Ramos (cell line): Measurements from ENCODE around the gene CCDC87.
"Not testable (repeated sequence)": the region's sequence is repeated elsewhere in the genome, so short reads cannot be mapped to it uniquely, and the experiment has no call there.

Source experiments
- in situ Hi-C: fragments of 300-500 bp; cut with MboI; formaldehyde crosslinking; loops from one replicate; pipeline ENCODE4 v1.14.3; 2022; ENCODE audit warnings: low sequenced_read_pairs; ENCODE audit not compliant: unreplicated experiment

Gene CCDC87

DNA sequence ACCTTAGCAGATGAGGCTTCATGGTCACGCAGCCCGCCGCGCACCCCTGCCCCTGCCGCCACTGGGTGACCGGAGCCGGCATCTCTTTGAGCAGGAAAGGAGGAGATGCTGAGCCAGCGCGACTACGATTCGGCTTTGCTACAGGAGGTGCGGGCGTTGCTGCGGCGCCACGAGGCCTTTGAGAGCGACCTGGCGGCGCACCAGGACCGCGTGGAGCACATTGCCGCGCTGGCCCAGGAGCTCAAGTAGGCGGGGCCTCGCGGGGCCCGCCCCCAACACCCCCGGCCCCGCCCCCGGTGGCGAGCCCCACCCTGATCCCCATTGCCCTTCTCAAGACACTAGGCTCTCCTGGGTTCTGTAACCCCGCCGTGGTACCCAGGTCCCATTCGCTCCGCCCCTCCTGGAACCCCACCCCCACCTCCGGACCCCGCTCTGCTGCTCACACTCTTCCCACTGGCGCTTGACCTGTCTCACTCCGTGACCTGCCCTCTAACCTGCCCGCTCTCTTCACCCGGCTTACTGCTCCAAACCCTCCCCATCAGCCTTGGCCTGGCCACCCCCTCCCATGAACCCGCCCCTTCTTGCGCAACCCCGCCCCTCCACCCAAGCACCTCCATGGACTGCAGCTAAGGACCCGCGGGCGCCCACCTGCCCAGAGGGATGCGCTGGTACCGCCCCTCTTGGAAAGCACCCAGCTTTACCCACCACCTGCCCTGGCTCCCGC is 33.6 kb downstream of the CCDC87 start:
- in situ Hi-C loops, result no loop called here

DNA sequence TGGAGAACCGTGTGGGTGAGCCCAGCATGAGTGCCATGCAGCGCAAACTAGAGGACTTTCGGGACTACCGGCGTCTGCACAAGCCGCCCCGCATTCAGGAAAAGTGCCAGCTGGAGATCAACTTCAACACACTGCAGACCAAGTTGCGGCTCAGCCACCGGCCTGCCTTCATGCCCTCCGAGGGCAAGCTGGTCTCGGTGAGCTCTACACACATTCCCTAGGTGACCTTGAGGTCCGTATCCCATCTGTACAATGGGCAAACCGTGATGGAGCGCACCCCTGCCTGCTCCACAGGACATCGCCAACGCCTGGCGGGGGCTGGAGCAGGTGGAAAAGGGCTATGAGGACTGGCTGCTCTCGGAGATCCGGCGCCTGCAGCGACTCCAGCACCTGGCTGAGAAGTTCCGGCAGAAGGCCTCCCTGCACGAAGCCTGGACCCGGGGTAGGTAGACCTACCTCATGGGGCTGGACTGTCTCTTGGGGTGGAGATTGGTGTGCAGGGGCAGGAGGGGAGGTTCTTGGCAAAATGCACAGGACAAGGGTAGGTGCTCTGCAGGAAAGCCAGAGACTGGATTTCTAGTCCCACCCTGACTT is 35.0 kb downstream of the CCDC87 start:
- in situ Hi-C loops, result no loop called here

DNA sequence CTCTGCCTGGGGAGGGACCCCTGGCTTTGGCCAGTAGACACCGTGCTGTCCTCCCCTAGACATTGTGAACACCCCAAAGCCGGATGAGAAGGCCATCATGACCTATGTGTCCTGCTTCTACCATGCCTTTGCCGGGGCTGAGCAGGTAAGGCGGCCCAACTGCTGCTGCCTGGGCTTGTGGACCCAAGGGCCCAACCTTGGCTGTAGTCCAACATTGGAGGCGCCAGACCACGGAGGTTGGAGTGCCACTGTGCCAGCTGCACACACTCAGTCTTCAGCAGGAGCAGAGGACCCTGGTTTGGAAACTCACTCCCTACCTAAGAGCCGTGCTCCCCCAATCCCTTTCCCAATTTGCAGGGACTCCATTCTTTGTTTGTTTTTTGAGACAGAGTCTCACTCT is 36.8 kb downstream of the CCDC87 start:
- in situ Hi-C loops, result no loop called here

GRCh38 chr11:66555416-66555815 is 37.4 kb downstream of the CCDC87 start:
- in situ Hi-C loops, result no loop called here

GRCh38 chr11:66554602-66555001 is 38.3 kb downstream of the CCDC87 start:
- in situ Hi-C loops, result no loop called here

GRCh38 chr11:66550887-66551286 is 42.0 kb downstream of the CCDC87 start:
- in situ Hi-C loops, result no loop called here

DNA sequence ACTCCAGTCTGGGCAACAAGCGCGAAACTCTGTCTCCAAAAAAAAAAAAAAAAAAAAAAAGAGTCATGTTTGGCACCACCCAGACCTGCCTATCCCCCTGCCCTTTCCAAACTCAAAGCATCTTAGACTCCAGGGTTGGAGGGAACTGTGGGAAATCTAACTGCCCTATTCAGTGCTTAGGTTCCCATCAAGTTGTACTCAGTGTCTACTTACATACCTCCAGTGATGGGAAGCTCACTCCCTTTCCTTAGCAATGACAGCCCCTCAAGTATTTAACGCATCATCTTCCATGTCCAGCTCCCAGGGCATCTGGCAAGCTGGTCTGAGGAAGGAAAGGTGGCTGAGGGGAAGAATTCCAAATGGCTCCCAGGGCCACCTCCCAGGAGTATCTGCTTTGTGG is 43.2 kb downstream of the CCDC87 start:
- in situ Hi-C loops, result no loop called here

DNA sequence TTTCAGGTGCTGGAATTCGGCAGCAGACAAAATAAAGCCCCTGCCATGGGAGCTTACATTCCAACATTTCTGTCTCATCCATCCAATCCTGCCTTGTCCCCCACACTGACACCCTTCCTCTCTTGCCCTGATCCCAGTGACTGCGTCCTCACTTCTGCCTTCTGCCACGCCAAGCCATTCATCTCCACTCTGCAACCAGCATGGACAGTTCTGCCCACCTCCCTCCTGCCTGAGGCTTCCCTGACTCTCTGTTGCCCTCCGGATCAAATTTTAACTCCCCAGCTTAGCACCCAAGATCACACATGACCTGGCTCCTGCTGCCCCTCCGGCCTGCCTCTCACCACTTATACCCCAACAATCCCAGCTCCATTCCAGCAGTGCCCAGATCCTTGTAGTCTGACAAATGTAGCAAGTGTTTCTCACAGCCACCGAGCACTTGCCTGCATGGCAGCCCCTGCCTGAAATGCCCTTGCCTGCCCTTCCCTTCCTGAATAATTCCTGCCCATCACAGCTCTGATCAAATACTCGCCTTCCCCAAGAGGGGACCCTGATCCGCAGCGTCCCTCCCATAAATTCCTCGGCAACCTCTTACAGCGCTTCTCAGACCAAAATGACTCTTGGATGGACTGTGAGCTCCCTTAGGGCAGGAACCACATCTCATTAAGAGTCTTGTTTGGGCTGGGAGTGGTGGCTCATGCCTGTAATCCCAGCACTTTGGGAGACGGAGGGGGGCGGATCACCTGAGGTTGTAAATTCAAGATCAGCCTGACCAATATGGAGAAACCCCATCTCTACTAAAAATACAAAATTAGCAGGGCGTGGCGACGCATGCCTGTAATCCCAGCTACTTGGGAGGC is 43.9 kb downstream of the CCDC87 start:
- in situ Hi-C loops, result no loop called here

GRCh38 chr11:66548041-66548440 is 44.8 kb downstream of the CCDC87 start:
- in situ Hi-C loops, result no loop called here

DNA sequence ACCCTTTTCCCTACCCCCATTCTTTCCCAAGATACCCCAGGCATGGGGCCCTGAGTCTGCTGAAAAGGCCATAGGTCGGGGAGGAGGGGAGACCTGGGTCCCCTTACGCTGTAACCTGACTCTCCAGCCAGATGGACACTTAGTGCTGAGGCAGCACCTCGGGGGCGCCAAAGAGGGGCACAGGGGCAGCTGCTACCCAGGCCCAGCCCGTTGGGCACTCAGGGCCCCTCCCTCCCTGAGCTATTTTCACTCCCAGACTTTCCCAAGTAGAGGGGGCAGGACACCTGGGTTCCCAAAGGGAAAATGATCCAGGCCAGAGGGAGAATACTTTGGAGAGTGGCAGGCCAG is 45.2 kb downstream of the CCDC87 start:
- in situ Hi-C loops, result no loop called here

- in situ Hi-C loops, result no loop called here
Observed at GRCh38 chr11:66546966-66547661, 45.7 kb downstream of the CCDC87 start.

- in situ Hi-C loops, result no loop called here
Observed at GRCh38 chr11:66546368-66546965, 46.4 kb downstream of the CCDC87 start, which contains the start of gene ACTN3. Gene ACTN3 (plus strand): TSS chr11:66546903. CDS start chr11:66546938, 35 bp downstream.

GRCh38 chr11:66545701-66546367 is 47.0 kb downstream of the CCDC87 start, which contains the start of gene ZDHHC24:
Gene ZDHHC24 (minus strand): TSS chr11:66546048. CDS start chr11:66546003, 45 bp downstream.
- in situ Hi-C loops, result no loop called here

DNA sequence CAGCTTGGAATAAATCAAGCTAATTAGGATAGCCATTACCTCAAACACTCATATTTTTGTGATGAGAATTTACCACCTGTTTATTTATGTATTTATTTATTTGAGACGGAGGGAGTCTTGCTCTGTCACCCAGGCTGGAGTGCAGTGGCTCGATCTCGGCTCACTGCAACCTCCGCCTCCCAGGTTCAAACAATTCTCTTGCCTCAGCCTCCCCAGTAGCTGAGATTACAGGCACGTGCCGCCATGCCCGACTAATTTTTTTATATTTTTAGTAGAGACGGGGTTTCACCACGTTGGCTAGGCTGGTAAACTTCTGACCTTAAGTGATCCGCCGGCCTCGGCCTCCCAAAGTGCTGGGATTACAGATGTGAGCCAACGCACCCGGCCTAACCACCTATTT is 47.9 kb downstream of the CCDC87 start:
- in situ Hi-C loops, result not testable (repeated sequence)

- in situ Hi-C loops, result no loop called here
Observed at GRCh38 chr11:66543263-66544107, 49.4 kb downstream of the CCDC87 start.

DNA sequence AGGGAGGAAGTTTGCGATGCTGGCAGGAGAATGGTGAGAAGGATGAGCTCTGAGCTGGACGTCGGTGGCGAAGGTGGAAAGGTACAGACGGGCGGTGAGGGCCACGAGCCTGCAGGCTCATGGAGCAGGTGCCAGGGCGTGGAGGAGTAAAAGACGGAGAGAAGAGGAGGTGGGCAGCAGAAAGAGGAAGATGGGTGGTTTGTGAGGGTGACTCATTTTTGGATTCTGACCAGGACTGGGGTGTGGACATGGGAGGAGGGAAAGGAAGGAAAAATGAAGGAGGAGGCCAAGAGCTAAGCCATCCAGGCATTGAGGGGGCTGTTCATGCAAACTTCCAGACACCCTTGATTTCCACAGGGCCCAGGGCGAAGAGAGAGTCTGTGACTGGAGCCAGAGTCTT is 50.5 kb downstream of the CCDC87 start:
- in situ Hi-C loops, result no loop called here

DNA sequence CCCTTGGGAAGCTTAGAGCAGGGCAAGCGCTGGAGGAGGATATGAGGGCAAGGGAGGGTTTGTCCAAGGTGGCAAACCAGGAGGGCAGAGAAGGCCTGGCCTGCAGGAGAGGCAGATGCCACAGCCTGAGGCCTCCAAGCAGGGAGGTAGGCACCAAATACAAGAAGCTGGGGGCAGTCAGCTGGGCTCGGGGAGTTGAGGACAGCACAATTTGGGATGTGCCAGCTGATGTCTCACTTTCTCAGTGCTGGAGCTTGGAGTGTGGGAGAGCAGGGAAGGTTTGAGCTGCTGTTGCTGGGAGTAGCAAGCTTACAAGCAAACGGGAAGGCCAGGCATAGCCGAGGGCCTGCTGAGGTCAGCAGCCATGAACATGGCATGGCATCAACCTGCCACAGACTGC is 51.0 kb downstream of the CCDC87 start:
- in situ Hi-C loops, result no loop called here

DNA sequence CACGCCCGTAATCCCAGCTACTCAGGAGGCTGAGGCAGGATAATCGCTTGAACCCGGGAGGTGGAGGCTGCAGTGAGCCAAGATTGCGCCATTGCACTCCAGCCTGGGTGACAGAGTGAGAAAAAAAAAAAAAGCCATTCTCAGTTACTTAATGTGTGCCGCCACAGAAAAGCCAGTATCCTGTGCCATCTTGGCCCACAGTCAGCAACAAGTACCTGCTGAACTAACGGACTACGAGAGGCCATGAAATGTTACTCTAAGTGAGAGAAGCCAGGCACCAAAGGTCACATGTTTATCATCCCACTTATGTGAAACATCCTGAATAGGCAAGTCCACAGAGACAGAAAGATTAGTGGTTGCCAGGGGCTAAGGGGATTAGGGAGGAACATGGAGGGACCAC is 52.3 kb downstream of the CCDC87 start:
- in situ Hi-C loops, result not testable (repeated sequence)
